HG03521 (cell line): ENCODE measurements around the gene CXCL5.
"Not testable (repeated sequence)": the region's sequence is repeated elsewhere in the genome, so short reads cannot be mapped to it uniquely, and the experiment has no call there.

Experiments
- ATAC-seq: cut with Tn5 transposase; IDR thresholded peaks from one replicate; pipeline ENCODE4 v1.9.1; 2021; ENCODE audit warnings: mild to moderate bottlenecking, moderate library complexity; ENCODE audit not compliant: unreplicated experiment

The CXCL5 gene

GRCh38 chr4:74015126-74015780 is 16.8 kb upstream of the CXCL5 start:
- ATAC-seq = no peak

- no peak for ATAC-seq
These were observed 15.9 kb upstream of the CXCL5 start for GRCh38 chr4:74014332-74014731.

GRCh38 chr4:74013264-74013663 is 14.8 kb upstream of the CXCL5 start:
- ATAC-seq = no peak

- no peak for ATAC-seq
These were observed 13.7 kb upstream of the CXCL5 start for GRCh38 chr4:74012130-74012529.

- ATAC-seq = no peak
These were observed 10.8 kb upstream of the CXCL5 start for GRCh38 chr4:74009307-74009706.

- ATAC-seq = no peak
These were observed 7.6 kb upstream of the CXCL5 start for GRCh38 chr4:74006009-74006476.

- ATAC-seq = no peak
These were observed 7.1 kb upstream of the CXCL5 start for GRCh38 chr4:74005528-74005927.

- no peak for ATAC-seq
These were observed 6.2 kb upstream of the CXCL5 start for GRCh38 chr4:74004668-74005067.

- ATAC-seq = no peak
These were observed 1.8 kb upstream of the CXCL5 start for GRCh38 chr4:74000301-74000700.

- no peak for ATAC-seq
These were observed 6.4 kb downstream of the CXCL5 start for GRCh38 chr4:73992050-73992449.

- ATAC-seq = no peak
These were observed 6.8 kb downstream of the CXCL5 start for GRCh38 chr4:73991742-73992000.

GRCh38 chr4:73990988-73991741 is 7.3 kb downstream of the CXCL5 start:
- no peak for ATAC-seq

GRCh38 chr4:73989928-73990327 is 8.5 kb downstream of the CXCL5 start:
- no peak for ATAC-seq

GRCh38 chr4:73989031-73989430 is 9.4 kb downstream of the CXCL5 start:
- ATAC-seq = no peak

GRCh38 chr4:73988061-73988460 is 10.4 kb downstream of the CXCL5 start, which contains the start of gene PPBP:
Gene PPBP, minus strand, starts transcription at chr4:73988190. Its CDS starts 87 bp downstream, at chr4:73988103.
- ATAC-seq = no peak

- no peak for ATAC-seq
These were observed 13.0 kb downstream of the CXCL5 start for GRCh38 chr4:73985528-73985852.

GRCh38 chr4:73984736-73985527 is 13.5 kb downstream of the CXCL5 start:
- no peak for ATAC-seq

GRCh38 chr4:73981175-73981574 is 17.3 kb downstream of the CXCL5 start:
- not testable (repeated sequence) for ATAC-seq

GRCh38 chr4:73979407-73979957 is 19.0 kb downstream of the CXCL5 start:
- ATAC-seq = no peak

GRCh38 chr4:73978886-73979285 is 19.6 kb downstream of the CXCL5 start:
- ATAC-seq = no peak

- ATAC-seq = no peak
These were observed 21.8 kb downstream of the CXCL5 start for GRCh38 chr4:73976716-73977115.

GRCh38 chr4:73976217-73976616 is 22.3 kb downstream of the CXCL5 start:
- ATAC-seq = no peak
